ENCODE measurements around the gene THOC6. TPM values are rescaled to one million over a fixed set of nuclear protein-coding genes. Genes with fewer than 3 reads are reported as not detected.

The THOC6 gene
- total and polyA plus RNA-seq, 9 donors, result 3.5 to 21.0 (median 15.2) TPM

DNA sequence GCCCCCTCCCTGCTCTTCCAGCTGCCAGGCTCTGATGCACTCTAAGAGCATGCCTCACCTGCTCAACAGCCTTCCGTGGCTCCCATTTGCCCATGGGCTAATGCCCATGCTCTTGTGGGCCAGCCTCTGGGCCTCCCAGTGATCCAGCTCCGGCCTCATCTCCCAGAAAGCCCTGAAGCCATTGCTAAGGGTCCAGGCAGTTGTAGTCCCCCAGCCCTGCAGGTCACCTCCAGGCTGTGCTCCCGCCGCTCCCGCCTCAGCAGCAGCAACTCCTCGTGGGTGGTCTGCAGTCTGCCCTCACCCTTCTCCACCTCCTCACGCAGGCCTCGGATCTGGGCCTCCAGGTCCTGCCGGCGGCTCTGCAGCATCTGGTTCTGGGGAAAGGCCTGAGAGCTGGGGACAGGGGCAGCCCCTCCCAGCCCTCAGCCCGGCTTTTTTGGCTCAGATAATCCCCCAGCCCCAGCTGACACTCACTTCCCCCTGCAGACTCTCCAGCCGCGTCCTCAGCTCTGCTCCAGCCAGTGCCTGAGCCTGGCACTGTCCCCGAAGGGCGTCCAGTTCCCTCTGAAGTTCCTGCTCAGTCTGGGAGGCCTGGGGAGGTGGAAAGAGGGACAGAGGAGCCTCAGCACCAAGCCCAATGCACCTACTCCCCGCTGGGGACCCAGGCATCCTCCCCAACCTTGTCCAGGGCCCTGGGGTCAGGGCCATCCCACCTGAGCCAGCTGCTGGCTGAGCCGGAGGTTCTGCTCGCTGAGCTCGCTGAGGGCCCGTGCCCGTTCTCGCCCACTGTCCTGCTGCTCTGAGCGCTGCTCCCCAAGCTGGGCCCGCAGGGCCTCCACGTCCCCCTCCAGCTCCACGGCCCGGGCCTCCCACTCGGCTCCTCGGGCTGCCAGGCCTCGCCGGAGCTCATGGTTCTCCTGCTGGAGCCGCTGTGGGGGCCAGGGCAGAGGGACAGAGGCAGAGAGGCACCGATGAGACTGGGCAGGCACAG lies 6.7 kb downstream of the THOC6 start:
- Histone ChIP-seq H3K27ac (no peak overlapping the region), H3K27me3 (peaks cover 2% of the 10 kb centered on the region)
- intact Hi-C loops (cut with DNase I), result loop anchor here in 1 of 4 donors (10.0 kb wide), 1 partner anchor 134 kb away; no protein-coding TSS in a partner anchor

DNA sequence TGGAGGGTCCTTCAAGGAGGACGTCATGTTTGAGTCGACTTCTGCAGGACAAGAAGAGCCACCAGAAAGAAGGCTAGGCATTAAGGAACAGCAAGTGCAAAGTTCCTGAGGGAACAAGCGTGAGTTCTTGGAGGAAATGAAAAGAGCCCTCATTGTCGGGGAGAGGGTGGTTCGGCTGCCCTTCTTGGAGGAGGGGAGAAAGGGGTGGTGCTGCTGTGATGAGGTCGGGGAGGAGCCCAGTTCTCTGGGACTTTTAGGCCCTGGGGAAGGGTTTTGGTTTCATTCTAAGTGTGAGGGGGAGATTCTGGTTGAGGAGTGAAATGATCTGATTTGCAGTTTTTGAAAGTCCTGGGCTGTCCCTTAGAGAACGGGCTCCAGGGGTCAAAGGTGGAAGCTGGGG lies 8.8 kb downstream of the THOC6 start:
- H3K27me3 ChIP-seq, result peaks cover 2% of the 10 kb centered on the region
- TF ChIP-seq EP300 (IDR thresholded peaks at IDR 0.05) (no peak), POLR2A (IDR thresholded peaks at IDR 0.05) (no peak)
- TF ChIP-seq, protein P1, sequence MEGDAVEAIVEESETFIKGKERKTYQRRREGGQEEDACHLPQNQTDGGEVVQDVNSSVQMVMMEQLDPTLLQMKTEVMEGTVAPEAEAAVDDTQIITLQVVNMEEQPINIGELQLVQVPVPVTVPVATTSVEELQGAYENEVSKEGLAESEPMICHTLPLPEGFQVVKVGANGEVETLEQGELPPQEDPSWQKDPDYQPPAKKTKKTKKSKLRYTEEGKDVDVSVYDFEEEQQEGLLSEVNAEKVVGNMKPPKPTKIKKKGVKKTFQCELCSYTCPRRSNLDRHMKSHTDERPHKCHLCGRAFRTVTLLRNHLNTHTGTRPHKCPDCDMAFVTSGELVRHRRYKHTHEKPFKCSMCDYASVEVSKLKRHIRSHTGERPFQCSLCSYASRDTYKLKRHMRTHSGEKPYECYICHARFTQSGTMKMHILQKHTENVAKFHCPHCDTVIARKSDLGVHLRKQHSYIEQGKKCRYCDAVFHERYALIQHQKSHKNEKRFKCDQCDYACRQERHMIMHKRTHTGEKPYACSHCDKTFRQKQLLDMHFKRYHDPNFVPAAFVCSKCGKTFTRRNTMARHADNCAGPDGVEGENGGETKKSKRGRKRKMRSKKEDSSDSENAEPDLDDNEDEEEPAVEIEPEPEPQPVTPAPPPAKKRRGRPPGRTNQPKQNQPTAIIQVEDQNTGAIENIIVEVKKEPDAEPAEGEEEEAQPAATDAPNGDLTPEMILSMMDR (IDR thresholded peaks at IDR 0.05), result no peak
- H3K4me3 ChIP-seq, result no peak overlapping the region
- intact Hi-C loops (cut with DNase I), result loop anchor here in 1 of 4 donors (10.0 kb wide), 1 partner anchor 132 kb away; no protein-coding TSS in a partner anchor
- H3K27ac ChIP-seq, result no peak overlapping the region
- H3K36me3 ChIP-seq, result no peaks in the 10 kb centered on the region
- WGBS, 3 donors, result 17 to 28% (median 22%) methylated on average over 7 of the region's 7 CpGs
- DNase-seq, result no peak
- H3K9me3 ChIP-seq, result no peaks in the 10 kb centered on the region
- no peaks in the 10 kb centered on the region for H3K4me1 ChIP-seq (ENCODE audit: insufficient read depth)

More for the DNA sequence above, 6.7 kb downstream of the THOC6 start:
- TF ChIP-seq POLR2A (IDR thresholded peaks at IDR 0.05) (no peak), EP300 (IDR thresholded peaks at IDR 0.05) (no peak)
- TF ChIP-seq, protein P1 (IDR thresholded peaks at IDR 0.05), result no peak
- H3K4me1 ChIP-seq (ENCODE audit: insufficient read depth), result no peaks in the 10 kb centered on the region
- H3K4me3 ChIP-seq, result no peak overlapping the region
- H3K36me3 ChIP-seq, result no peaks in the 10 kb centered on the region
- no peaks in the 10 kb centered on the region for H3K9me3 ChIP-seq
- 53 to 69% (median 53%) methylated on average over 33 of the region's 33 CpGs for WGBS, 3 donors
- DNase-seq, result no peak

DNA sequence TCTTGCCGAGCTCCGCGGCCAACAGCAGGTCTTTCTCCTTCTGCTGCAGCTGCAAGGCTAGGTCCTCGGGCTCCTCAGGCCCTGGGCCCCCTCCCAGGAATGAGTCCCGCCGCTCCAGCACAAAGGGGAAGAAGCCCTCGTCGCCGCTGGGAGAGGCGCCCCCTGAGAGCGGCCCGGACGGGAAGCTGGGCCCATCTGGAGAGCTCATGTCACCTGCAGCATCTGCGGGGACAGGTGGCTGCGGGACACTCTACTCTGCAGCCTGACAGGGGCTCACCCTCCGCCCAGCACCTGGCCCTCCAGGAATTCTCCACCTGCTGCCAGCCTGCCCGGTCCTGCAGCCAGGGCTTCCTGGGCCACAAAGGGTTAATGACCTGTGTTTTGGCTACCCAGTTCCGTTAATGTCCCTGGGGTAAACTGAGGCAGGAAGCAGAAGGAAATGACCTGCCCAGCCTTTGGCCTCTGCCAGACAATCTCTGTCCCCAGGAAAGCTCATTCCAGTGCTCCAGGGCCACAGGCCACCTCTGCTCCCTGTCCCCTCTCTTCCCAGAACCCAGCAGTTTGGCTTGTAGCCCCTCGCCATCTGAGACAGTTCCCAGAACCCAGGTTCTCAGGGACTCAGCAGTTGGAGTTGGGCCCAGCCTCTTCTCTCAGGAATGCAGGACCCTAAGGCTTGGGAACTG lies 11.6 kb downstream of the THOC6 start:
- H3K9me3 ChIP-seq, result no peaks in the 10 kb centered on the region
- DNase-seq, result no peak
- no peaks in the 10 kb centered on the region for H3K36me3 ChIP-seq
- TF ChIP-seq POLR2A (IDR thresholded peaks at IDR 0.05) (no peak), EP300 (IDR thresholded peaks at IDR 0.05) (no peak)
- TF ChIP-seq, protein P1 (IDR thresholded peaks at IDR 0.05), result no peak
- H3K4me1 ChIP-seq (ENCODE audit: insufficient read depth), result no peaks in the 10 kb centered on the region
- WGBS, 3 donors, result 33 to 37% (median 34%) methylated on average over 16 to 19 of the region's 19 CpGs
- intact Hi-C loops (cut with DNase I), result loop anchor here in 1 of 4 donors (10.0 kb wide), 1 partner anchor 129 kb away; no protein-coding TSS in a partner anchor
- H3K4me3 ChIP-seq, result no peak overlapping the region
- H3K27ac ChIP-seq, result no peak overlapping the region
- H3K27me3 ChIP-seq, result no peaks in the 10 kb centered on the region

DNA sequence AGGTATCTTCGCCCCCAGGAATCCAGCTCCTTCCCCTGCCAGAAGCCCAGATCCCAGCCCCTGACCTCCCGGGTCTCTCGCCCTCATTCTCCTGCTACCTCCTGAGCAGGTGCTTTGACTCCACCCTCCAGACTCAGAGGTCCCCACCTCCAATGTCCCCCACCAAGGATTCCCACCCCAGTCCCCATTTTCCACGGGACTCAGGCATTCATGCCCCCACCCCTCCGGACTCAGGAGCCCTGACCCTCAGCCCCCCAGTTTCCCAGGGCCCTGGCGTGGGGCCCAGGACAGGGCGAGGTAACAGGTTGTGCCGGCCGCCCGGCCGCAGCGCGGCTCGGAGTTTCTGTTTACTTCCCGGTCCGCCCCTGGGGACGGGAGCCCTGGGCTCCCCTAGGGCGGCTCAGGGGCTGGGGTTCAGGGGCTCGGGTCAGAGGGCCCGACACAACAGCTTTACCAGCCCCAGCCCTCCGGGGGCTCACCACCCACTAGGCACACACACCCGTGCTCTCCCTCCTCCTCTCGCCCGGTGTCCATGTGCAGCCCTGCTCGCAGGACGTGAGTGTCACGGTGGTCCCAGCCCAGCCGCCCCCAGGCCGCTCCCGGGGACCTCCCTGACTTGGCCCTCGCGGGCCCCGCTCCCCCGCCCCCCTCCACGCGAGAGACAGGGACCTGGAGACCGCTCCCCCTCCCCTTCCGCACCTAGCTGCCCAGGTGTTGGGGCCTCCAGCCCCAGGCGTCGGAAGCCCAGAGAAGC lies 12.3 kb downstream of the THOC6 start:
- H3K9me3 ChIP-seq, result no peaks in the 10 kb centered on the region
- 1 to 4% (median 3%) methylated on average over 12 to 40 of the region's 40 CpGs for WGBS, 3 donors
- H3K27me3 ChIP-seq, result no peaks in the 10 kb centered on the region
- intact Hi-C loops (cut with DNase I), result loop anchor here in 1 of 4 donors (10.0 kb wide), 1 partner anchor 129 kb away; no protein-coding TSS in a partner anchor
- no peak overlapping the region for H3K27ac ChIP-seq
- TF ChIP-seq EP300 (IDR thresholded peaks at IDR 0.05) (no peak), POLR2A (IDR thresholded peaks at IDR 0.05) (no peak)
- TF ChIP-seq, protein P1 (IDR thresholded peaks at IDR 0.05), result no peak
- H3K4me3 ChIP-seq, result peak overlapping the region; percentile 23
- no peaks in the 10 kb centered on the region for H3K4me1 ChIP-seq (ENCODE audit: insufficient read depth)
- H3K36me3 ChIP-seq, result no peaks in the 10 kb centered on the region
- no peak for DNase-seq

Measured in ovary (tissue), 9 donors.